ENCODE measurements around the gene FBXO45. TPM values are rescaled to one million over a fixed set of nuclear protein-coding genes. Genes with fewer than 3 reads are reported as not detected.

FBXO45 gene
- total and polyA plus RNA-seq, 2 of the 13 experiments (the other 11 are each of a cell fraction or from before 2014, with no cell fraction given): 7.0 to 12.1 TPM

GRCh38 chr3:196634829-196635228, 66.4 kb downstream of the FBXO45 start:
- in situ Hi-C loops (cut with HindIII; ENCODE audit: extremely low pct_ligation_motif_present, low pct_unique_long_range_greater_than_20kb): no loop called here

More at GRCh38 chr3:196634829-196635228, 66.4 kb downstream of the FBXO45 start:
- Histone ChIP-seq H3K79me2 (ENCODE audit: insufficient read depth, low read length) (no peaks in the 10 kb centered on the region), H3K4me1 (ENCODE audit: insufficient read depth, low read length) (peaks cover 42% of the 10 kb centered on the region), H3K4me3 (replicated peaks in 1 of 3; ENCODE audit: insufficient read depth in 1 of 3, low read depth in 2 of 3, low read length in 3 of 3) (no peak overlapping the region), H3K9ac (ENCODE audit: insufficient read depth, low read depth, low read length) (no peak overlapping the region), H3K36me3 (replicated peaks in 1 of 2; ENCODE audit: control insufficient read depth in 1 of 2, insufficient read depth in 2 of 2, low read length in 2 of 2) (no peaks in the 10 kb centered on the region), H3K9me3 (ENCODE audit: low read length) (no peaks in the 10 kb centered on the region), H3K27me3 (ENCODE audit: control insufficient read depth in 1 of 2, insufficient read depth in 2 of 2, low read length in 2 of 2) (peaks cover 7 to 24% of the 10 kb centered on the region in 2 experiments; a peak in 4 of 5 replicates), H3K4me2 (ENCODE audit: low read depth, low read length) (no peak overlapping the region), H4K20me1 (ENCODE audit: insufficient read depth, low read length) (no peaks in the 10 kb centered on the region), H2AFZ (ENCODE audit: low read length) (no peak overlapping the region), H3K27ac (ENCODE audit: extremely low read length, insufficient read depth, low read length) (no peak overlapping the region)
- WGBS (ENCODE audit: low lambda C conversion rate): 67% methylated on average over 3 of the region's 7 CpGs
- TF ChIP-seq ZBTB26 (CRISPR knock-in tag; IDR thresholded peaks at IDR 0.05; ENCODE audit: borderline replicate concordance) (no peak), ZNF564 (CRISPR knock-in tag; IDR thresholded peaks at IDR 0.05) (no peak), ZNF7 (CRISPR knock-in tag; IDR thresholded peaks at IDR 0.05) (no peak), ZNF678 (CRISPR knock-in tag; IDR thresholded peaks at IDR 0.05) (no peak), NR2C2 (CRISPR knock-in tag; IDR thresholded peaks at IDR 0.05; ENCODE audit: borderline replicate concordance) (no peak), FOXA3 (CRISPR knock-in tag; IDR thresholded peaks at IDR 0.05) (no peak), EED (CRISPR knock-in tag; IDR thresholded peaks at IDR 0.05) (no peak), PHB2 (IDR thresholded peaks at IDR 0.05; ENCODE audit: partially characterized antibody) (no peak), ZBTB2 (CRISPR knock-in tag; IDR thresholded peaks at IDR 0.05; ENCODE audit: low read depth) (no peak), ZNF549 (CRISPR knock-in tag; IDR thresholded peaks at IDR 0.05) (no peak), GRHL1 (CRISPR knock-in tag; conservative IDR thresholded peaks at IDR 0.05) (no peak), ZNF280B (CRISPR knock-in tag; IDR thresholded peaks at IDR 0.05; ENCODE audit: borderline replicate concordance) (no peak), ZNF414 (CRISPR knock-in tag; IDR thresholded peaks at IDR 0.05) (no peak), GABPB1 (CRISPR knock-in tag; IDR thresholded peaks at IDR 0.05) (no peak), ZNF543 (CRISPR knock-in tag; IDR thresholded peaks at IDR 0.05) (no peak), ZNF644 (CRISPR knock-in tag; IDR thresholded peaks at IDR 0.05; ENCODE audit: low read depth) (no peak), ZNF574 (CRISPR knock-in tag; IDR thresholded peaks at IDR 0.05) (no peak)
- intact Hi-C loops (cut with micrococcal nuclease; ENCODE audit: unreplicated experiment): no loop called here
- BruUV-seq (replicated peaks): no TSS peak
- ChIA-PET POLR2A (no interaction called here), CTCF (ENCODE audit: low intra/inter-chr PET ratio, low total read pairs) (no interaction called here)
- ATAC-seq (no peak), FAIRE-seq (no peak), DNase-seq (ENCODE audit: low spot score) (no peak)
